ES-I3 (cell line): Measurements from ENCODE around the gene PATL1.

Experiments used
- H3K36me3 ChIP-seq: 2 replicates; pipeline ENCODE4 v1.6.1; 2013; ENCODE audit warnings: mild to moderate bottlenecking, low read length, control low read depth, moderate library complexity; ENCODE audit not compliant: insufficient read depth
- H3K4me1 ChIP-seq: 2 replicates; pipeline ENCODE4 v1.6.1; 2013; ENCODE audit warnings: mild to moderate bottlenecking, control low read depth, low read length; ENCODE audit not compliant: insufficient read depth
- H3K9ac ChIP-seq: 2 replicates; pipeline ENCODE4 v1.6.1; 2013; ENCODE audit warnings: low read depth, mild to moderate bottlenecking, low read length, moderate library complexity
- H3K9me3 ChIP-seq: 2 replicates; pipeline ENCODE4 v1.6.1; 2013; ENCODE audit warnings: mild to moderate bottlenecking, low read length, moderate library complexity; ENCODE audit not compliant: control insufficient read depth, insufficient read depth

The PATL1 gene

DNA sequence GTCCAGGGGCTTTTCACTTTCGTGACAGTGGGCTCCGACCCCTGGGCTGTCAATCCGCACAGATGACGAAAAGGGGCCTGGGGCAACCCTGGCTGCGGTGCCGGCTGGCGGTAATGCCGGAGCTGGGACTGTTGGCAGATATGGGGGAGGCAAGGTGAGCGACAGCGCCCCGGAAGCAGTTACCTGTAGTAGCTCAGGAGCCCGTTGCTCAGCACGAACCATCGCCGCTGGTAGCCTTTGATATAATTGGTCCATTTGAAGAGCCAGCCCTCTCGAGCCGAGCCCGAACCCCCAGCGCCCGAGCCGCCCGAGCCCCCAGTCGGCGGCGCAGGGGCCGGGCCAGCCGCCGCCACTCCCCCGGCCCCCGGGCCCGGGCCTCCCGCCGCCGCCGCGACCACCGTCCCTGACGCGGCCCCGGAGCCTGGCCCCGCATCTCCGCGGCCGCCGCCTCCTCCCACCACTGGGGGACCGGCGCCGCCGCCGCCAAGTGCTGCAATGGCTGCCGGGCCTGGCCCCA is 53.7 kb downstream of the PATL1 start:
- Histone ChIP-seq H3K4me1 (peaks cover 3% of the 10 kb centered on the region; the same call in 1 of the 2 replicates), H3K9ac (peak overlapping the region; percentile 67), H3K9me3 (no peaks in the 10 kb centered on the region), H3K36me3 (peaks cover 3% of the 10 kb centered on the region; the same call in 1 of the 2 replicates)

DNA sequence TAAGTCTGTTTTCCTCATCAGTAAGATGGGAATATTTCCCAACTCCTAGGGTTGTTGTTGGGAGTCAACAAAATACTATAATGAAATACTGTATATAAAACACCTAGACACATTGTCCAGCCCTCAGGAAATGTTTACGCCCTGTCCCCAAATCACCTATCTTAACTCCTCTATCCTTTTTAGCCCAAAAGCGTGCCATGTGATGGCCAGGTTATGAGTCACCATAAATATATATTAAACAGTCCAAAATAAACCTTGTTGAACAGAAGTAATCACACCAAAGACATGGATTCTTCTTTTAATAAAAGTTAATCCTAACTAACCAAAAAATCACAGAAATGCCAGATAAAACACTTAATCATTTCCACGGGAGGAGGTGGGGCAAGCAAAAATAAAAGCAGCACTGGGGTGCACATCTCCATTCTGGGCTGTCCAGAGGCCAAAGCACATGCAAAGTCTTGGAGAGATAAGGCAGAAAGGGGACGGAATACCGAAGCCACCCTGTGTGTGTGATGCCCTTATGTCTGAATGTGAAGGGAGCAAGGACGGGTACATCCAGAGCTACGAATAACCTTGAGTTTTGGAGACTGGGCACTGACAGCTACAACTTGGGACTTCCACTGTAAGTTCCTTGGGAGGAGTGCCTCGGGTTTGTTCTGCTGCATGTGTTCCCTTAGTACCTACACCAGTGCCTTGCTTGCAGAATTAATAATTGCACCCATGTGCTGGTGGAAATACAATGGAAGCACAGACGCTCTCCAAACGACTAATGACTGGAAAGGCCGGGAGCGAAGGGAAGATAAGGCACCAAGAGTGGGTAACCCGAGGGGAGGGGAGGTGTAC is 54.3 kb downstream of the PATL1 start:
- Histone ChIP-seq H3K9ac (peak overlapping the region; percentile 67), H3K9me3 (no peaks in the 10 kb centered on the region), H3K4me1 (peaks cover 3% of the 10 kb centered on the region; the same call in 1 of the 2 replicates), H3K36me3 (peaks cover 8% of the 10 kb centered on the region; the same call in 1 of the 2 replicates)

DNA sequence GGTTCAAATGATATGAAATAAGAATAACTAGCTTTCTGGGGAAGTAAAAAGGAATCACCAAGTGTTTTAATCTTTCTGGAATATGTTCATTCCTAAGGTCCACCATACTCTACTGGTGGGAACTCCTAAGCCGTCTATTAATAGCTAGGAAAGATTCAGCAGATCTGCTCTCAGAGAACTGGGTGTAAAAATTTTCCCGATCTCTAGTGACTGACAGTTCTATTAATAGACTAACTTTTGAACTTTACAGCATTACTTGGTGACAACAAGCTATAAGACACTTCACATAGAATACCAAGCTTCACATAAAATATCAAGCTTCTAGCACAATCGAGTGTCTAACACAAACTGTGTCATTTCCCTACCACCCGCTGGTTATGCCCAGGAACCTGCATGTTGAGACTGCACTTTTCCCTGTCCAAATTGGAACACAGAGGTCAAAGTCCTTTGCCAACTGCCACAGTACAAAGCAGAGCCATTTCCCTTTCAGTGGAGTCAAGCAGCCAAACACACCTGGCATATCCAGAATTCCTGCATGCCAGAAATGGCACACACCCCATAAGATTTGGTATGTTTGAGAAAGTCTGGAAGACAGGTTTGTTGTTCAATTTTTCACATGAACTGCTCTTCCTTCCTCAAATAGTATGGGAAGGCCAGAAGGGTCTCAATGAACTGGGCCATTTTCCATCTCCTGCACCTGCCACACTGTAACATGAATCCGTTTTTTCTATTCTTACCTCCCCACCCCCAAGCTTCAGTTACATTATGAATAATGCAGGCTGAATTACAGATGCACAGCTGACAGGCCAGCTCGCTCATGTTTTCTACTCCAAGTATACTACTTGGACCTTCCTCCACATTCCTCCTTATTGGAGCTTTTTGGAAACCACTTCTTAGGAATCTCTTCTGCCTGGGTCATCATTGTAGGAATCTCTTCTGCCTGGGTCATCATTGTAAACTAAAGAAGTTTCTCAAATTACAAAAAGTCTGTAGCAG is 57.0 kb downstream of the PATL1 start:
- H3K9me3 ChIP-seq, result no peaks in the 10 kb centered on the region
- H3K9ac ChIP-seq, result no peak overlapping the region
- peaks cover 3% of the 10 kb centered on the region; the same call in 1 of the 2 replicates for H3K4me1 ChIP-seq
- H3K36me3 ChIP-seq, result peaks cover 30% of the 10 kb centered on the region

DNA sequence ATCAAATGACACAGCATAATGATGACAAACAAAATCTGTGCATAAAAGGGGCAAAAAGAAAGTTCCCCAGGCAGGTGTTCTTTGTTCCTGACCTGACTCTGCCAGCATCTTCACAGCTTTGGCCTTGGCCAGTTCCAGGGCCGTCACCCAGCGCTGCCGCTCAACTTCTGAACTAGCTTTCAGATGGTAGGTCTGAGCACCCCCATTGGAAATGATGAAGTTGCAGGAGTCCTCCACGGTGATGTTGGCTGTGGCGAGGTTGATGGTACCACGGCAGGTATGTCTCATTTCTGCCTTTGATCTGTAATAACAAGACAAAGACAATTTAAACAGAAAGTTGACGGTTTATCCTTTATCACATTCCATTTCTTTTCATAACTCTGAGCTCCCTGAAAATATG is 58.5 kb downstream of the PATL1 start:
- peaks cover 41% of the 10 kb centered on the region for H3K36me3 ChIP-seq
- H3K9ac ChIP-seq, result no peak overlapping the region
- no peaks in the 10 kb centered on the region for H3K9me3 ChIP-seq
- peaks cover 3% of the 10 kb centered on the region; the same call in 1 of the 2 replicates for H3K4me1 ChIP-seq

DNA sequence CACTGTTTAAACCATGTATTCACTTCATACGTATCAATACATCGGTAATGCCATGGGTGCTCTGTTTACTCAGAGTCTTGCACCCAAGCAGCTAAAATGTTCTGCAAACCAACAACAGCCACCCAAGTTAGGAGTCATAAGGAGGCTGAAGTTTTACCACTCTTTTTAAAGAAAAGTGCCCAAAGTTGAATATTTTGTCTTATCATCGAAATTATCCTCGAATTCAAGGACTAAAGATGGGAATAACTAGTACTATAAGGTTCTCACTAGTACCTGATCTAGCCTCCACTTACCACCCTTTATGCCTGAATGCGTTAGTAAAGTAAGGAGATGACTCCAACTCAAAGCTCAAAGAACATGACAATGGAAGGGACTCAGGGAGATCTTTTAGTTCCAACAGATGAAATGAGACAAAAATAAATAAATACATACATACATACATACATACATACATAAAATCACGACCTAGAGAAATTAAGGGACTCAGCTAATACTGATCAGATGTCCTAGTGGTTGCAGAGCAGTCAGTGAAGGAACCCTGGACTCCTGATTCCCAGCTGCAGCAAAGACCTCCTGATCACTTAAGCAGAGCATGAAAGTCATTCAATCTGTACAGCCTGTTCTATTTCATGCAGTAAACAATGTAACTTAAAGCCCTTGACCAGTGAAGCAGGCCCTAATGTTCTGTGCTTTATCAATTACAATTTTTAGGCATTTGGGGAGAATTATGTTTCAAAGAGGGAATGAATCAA is 61.0 kb downstream of the PATL1 start:
- Histone ChIP-seq H3K9ac (no peak overlapping the region), H3K4me1 (no peaks in the 10 kb centered on the region), H3K9me3 (no peaks in the 10 kb centered on the region), H3K36me3 (peaks cover 38% of the 10 kb centered on the region)

DNA sequence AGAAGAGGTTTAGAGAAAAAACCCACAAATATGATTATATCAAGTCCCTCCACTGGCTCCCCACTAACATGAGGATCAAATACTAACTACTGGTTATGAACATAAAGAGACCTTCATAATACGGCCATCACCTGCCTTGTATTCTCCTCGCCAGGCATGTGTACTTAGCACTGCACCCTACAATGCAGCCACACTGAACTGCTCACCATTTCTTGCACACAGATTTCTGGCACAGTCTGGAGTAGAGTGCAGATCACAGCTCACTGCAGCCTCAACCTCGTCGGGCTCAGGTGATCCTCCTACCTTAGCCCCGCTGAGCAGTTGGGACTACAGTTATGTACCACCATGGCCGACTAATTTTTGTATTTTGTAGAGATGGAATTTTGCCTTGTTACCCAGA is 66.4 kb downstream of the PATL1 start:
- peaks cover 37% of the 10 kb centered on the region for H3K36me3 ChIP-seq
- no peak overlapping the region for H3K9ac ChIP-seq

DNA sequence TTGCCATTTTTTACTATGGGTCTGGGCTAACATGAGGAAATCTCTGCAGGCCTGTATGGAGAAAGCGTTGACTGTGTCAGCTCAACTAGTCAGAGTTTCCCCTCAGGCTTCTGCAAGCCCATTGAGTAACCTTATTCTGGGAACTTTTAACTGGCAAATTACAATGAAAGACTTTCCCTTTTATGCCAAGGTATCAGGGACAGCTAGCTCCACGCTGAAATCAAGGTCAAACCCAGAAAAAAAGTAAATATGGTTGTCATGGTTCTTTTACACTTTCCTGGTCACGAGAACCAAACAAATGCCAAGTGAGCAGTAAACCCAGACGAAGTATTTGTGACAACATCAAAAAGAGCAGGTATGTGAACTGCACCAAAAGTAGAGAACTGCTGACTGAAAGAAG is 67.0 kb downstream of the PATL1 start:
- Histone ChIP-seq H3K9ac (no peak overlapping the region), H3K9me3 (no peaks in the 10 kb centered on the region), H3K4me1 (no peaks in the 10 kb centered on the region), H3K36me3 (peaks cover 34% of the 10 kb centered on the region)

More for the DNA sequence above, 66.4 kb downstream of the PATL1 start:
- Histone ChIP-seq H3K4me1 (no peaks in the 10 kb centered on the region), H3K9me3 (no peaks in the 10 kb centered on the region)

DNA sequence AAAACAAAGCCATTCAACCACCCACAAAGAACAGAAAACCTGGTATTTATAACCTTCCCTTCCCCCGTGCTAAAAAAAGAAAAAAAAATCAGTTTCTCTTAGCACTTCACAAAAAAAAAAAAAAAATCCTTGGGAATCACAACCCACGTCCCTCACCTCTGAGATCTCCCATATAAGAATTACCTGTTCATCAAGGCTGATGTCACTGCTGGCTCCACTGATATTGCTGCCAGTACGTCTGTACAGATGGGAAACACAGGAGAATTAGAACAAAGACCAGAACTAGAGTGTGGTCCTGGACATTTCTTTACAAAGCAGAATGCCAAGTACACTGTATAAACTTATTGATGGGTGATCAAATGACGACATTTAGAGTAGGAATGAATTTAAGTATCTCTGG is 68.2 kb downstream of the PATL1 start:
- Histone ChIP-seq H3K4me1 (no peaks in the 10 kb centered on the region), H3K9me3 (no peaks in the 10 kb centered on the region), H3K9ac (no peak overlapping the region), H3K36me3 (peaks cover 28% of the 10 kb centered on the region)

DNA sequence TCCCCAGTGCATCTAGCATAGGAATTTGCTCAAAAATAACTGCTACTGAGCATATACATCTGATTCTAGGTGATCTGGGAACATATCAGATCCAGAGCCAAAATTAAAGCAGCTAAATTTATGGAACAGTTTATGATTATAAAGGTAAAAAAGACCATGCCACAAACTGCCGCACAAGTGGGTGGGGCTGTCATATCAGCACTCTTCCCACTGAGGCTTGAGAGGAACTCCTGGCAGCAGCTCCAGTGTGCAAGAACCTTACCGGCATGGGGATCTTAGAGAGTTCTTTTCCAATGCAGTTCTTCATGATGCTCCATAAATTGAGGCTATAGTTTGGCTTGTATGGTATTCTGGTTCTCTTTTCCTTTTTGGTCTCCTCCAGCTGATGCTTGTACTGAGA is 68.6 kb downstream of the PATL1 start:
- Histone ChIP-seq H3K9me3 (no peaks in the 10 kb centered on the region), H3K9ac (no peak overlapping the region), H3K36me3 (peaks cover 26% of the 10 kb centered on the region), H3K4me1 (no peaks in the 10 kb centered on the region)

DNA sequence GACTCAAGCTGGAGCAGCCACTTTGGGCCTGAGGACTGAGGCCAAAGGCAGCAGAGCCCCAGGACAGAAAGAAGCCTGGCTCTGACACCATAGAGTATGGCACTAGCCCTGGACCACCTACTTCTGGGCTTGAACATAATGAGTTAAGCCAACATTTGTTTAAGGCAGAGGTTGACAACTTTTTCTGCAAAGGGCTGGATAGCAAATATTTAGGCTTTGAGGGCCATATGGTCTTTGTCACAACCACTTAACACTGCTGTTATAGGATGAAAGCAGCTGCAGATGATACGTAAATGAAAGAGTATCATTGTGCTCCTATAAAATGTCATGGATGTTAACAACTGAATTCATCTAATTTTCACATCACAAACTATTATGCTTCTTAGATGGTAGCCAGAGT is 69.9 kb downstream of the PATL1 start:
- H3K36me3 ChIP-seq, result peaks cover 36% of the 10 kb centered on the region
- no peak overlapping the region for H3K9ac ChIP-seq
- no peaks in the 10 kb centered on the region for H3K4me1 ChIP-seq
- no peaks in the 10 kb centered on the region for H3K9me3 ChIP-seq
